Endodermal cell (in vitro differentiated cells): ENCODE results near the gene RAB29. TPM values are rescaled to one million over a fixed set of nuclear protein-coding genes. Genes with fewer than 3 reads are reported as not detected.

ENCODE experiments used
- DNase-seq: peaks from one replicate; pipeline ENCODE4 v3.0.0-alpha.2; 2017
- H3K27ac ChIP-seq: 2 replicates; pipeline ENCODE4 v1.5.1; 2013; ENCODE audit warnings: mild to moderate bottlenecking, low read depth, low read length, moderate library complexity
- H3K27me3 ChIP-seq: 2 replicates; pipeline ENCODE4 v1.6.1; 2013; ENCODE audit warnings: mild to moderate bottlenecking, low read length, moderate library complexity; ENCODE audit not compliant: insufficient read depth, control insufficient read depth, poor library complexity, severe bottlenecking
- H3K36me3 ChIP-seq: 2 replicates; pipeline ENCODE4 v1.7.0; 2013; ENCODE audit warnings: mild to moderate bottlenecking, low read length, moderate library complexity; ENCODE audit not compliant: control insufficient read depth, insufficient read depth
- H3K4me1 ChIP-seq: one replicate; pipeline ENCODE4 v1.7.0; 2013; ENCODE audit warnings: low read length; ENCODE audit not compliant: control insufficient read depth, insufficient read depth
- H3K4me3 ChIP-seq: 2 replicates; pipeline ENCODE4 v1.5.1; 2013; ENCODE audit warnings: mild to moderate bottlenecking, low read length, moderate library complexity
- H3K9ac ChIP-seq: 2 replicates; pipeline ENCODE4 v1.6.1; 2013; ENCODE audit warnings: mild to moderate bottlenecking, low read length, moderate library complexity; ENCODE audit not compliant: poor library complexity, severe bottlenecking; ENCODE audit errors: extremely low read depth
- H3K9me3 ChIP-seq: 2 replicates; pipeline ENCODE4 v1.6.1; 2013; ENCODE audit warnings: mild to moderate bottlenecking, low read length, moderate library complexity; ENCODE audit not compliant: control insufficient read depth
- H3K27ac Mint-ChIP-seq: 2 replicates; pipeline ENCODE4 v1.8.0; 2020; ENCODE audit warnings: mixed read lengths
- H3K27me3 Mint-ChIP-seq: 2 replicates; pipeline ENCODE4 v1.8.0; 2021; ENCODE audit warnings: mild to moderate bottlenecking, mixed read lengths; ENCODE audit not compliant: insufficient read depth
- H3K36me3 Mint-ChIP-seq: 2 replicates; pipeline ENCODE4 v1.8.0; 2020; ENCODE audit warnings: low read depth, mixed read lengths
- H3K4me1 Mint-ChIP-seq: 2 replicates; pipeline ENCODE4 v1.8.0; 2020; ENCODE audit warnings: mixed read lengths
- H3K4me3 Mint-ChIP-seq: 2 replicates; pipeline ENCODE4 v1.8.0; 2020; ENCODE audit warnings: mild to moderate bottlenecking, moderate library complexity, mixed read lengths
- H3K9me3 Mint-ChIP-seq: 2 replicates; pipeline ENCODE4 v1.8.0; 2020; ENCODE audit warnings: mild to moderate bottlenecking, mixed read lengths
- CTCF ChIP-seq: fragments of 200-600 bp; sonication (generic); conservative IDR thresholded peaks from 2 replicates; pipeline ENCODE4 v1.5.0; 2021; ENCODE audit warnings: antibody characterized with exemption, mild to moderate bottlenecking
- WGBS, 2 experiments: methylation state at CpG; one replicate each; pipeline versions ENCODE4 v1.1.5 to v1.1.7; 2013; ENCODE audit warnings: missing lambda C conversion rate in 2 of 2, mixed read lengths in 1 of 2; ENCODE audit not compliant: insufficient coverage in 1 of 2, insufficient read length in 1 of 2; 5-methylcytosine and 5-hydroxymethylcytosine counted together
- total RNA-seq, 2 donors: library from RNA; stranded (reverse); fragmentation: NEBNext Ultra II Directional in 1 of 2; extraction: Animal tissue kit (Norgen Biotek cat#: 25700) in 1 of 2; gene quantifications; 2 replicates in 1 of 2; 3 replicates in 1 of 2; pipeline ENCODE4 v1.2.1, GENCODE V29; 2021

Gene RAB29
- total RNA-seq, 2 donors from 2014 or later, result 5.7 to 7.2 TPM

GRCh38 chr1:205763980-205764379 lies 11.3 kb downstream of the RAB29 start:
- Mint-ChIP-seq H3K36me3 (no peaks in the 10 kb centered on the region), H3K27ac (no peak overlapping the region), H3K4me3 (no peak overlapping the region), H3K27me3 (no peaks in the 10 kb centered on the region), H3K4me1 (peaks cover 8% of the 10 kb centered on the region), H3K9me3 (no peaks in the 10 kb centered on the region)
- Histone ChIP-seq H3K27ac (no peak overlapping the region), H3K4me1 (peaks cover 3% of the 10 kb centered on the region), H3K9ac (no peak overlapping the region), H3K36me3 (no peaks in the 10 kb centered on the region), H3K9me3 (no peaks in the 10 kb centered on the region), H3K27me3 (no peaks in the 10 kb centered on the region), H3K4me3 (no peak overlapping the region)
- no peak for DNase-seq
- TF ChIP-seq CTCF, result no peak

GRCh38 chr1:205760606-205761005 lies 14.7 kb downstream of the RAB29 start:
- DNase-seq, result no peak
- Histone ChIP-seq H3K27me3 (no peaks in the 10 kb centered on the region), H3K4me3 (no peak overlapping the region), H3K4me1 (no peaks in the 10 kb centered on the region), H3K9me3 (no peaks in the 10 kb centered on the region), H3K9ac (no peak overlapping the region), H3K27ac (no peak overlapping the region), H3K36me3 (no peaks in the 10 kb centered on the region)
- Mint-ChIP-seq H3K9me3 (no peaks in the 10 kb centered on the region), H3K27ac (no peak overlapping the region), H3K36me3 (no peaks in the 10 kb centered on the region), H3K4me1 (no peaks in the 10 kb centered on the region), H3K4me3 (no peak overlapping the region), H3K27me3 (no peaks in the 10 kb centered on the region)
- no peak for TF ChIP-seq CTCF
- whole genome bisulfite sequencing, 2 experiments, result 86% methylated on average over 3 of the region's 3 CpGs; no CpG with 5 or more reads in 1 of the 2 experiments

- no peak for DNase-seq
- 100% methylated on average over 3 of the region's 3 CpGs; no CpG with 5 or more reads in 1 of the 2 experiments for WGBS, 2 experiments
These were observed 18.7 kb downstream of the RAB29 start for GRCh38 chr1:205756552-205756951.

More at GRCh38 chr1:205756552-205756951, 18.7 kb downstream of the RAB29 start:
- Mint-ChIP-seq H3K4me3 (no peak overlapping the region), H3K9me3 (no peaks in the 10 kb centered on the region), H3K4me1 (peaks cover 3% of the 10 kb centered on the region), H3K36me3 (no peaks in the 10 kb centered on the region), H3K27ac (no peak overlapping the region), H3K27me3 (no peaks in the 10 kb centered on the region)
- no peaks in the 10 kb centered on the region for H3K4me1 ChIP-seq
- H3K27me3 ChIP-seq, result no peaks in the 10 kb centered on the region
- H3K27ac ChIP-seq, result no peak overlapping the region
- H3K9ac ChIP-seq, result no peak overlapping the region
- no peaks in the 10 kb centered on the region for H3K9me3 ChIP-seq
- TF ChIP-seq CTCF, result no peak
- H3K4me3 ChIP-seq, result no peak overlapping the region
- H3K36me3 ChIP-seq, result no peaks in the 10 kb centered on the region
